ENCODE measurements around the gene TUBGCP3.

- TF ChIP-seq POLR2A (IDR thresholded peaks at IDR 0.05) (no peak), CTCF (IDR thresholded peaks at IDR 0.05) (no peak)
These were observed 14.2 kb downstream of the TUBGCP3 start for GRCh38 chr13:112573710-112574109.
